Natural killer cell (primary cell): ENCODE measurements around the gene PLA2G4A. TPM values are rescaled to one million over a fixed set of nuclear protein-coding genes. Genes with fewer than 3 reads are reported as not detected.

Source experiments
- ATAC-seq, 3 donors: fragments of 150-1000 bp in 2 of 3; fragments of 200-7000 bp in 1 of 3; cut with Tn5 transposase; 1 replicate in 1 of 3; 2 replicates in 2 of 3; pipeline ENCODE4 v1.10.0; 2021; ENCODE audit warnings: mild to moderate bottlenecking in 2 of 3, moderate library complexity in 2 of 3
- DNase-seq, 2 donors: peaks; one replicate each; pipeline versions ENCODE4 v3.0.0 to v3.0.0-alpha.2; 2013 to 2021; ENCODE audit warnings: mixed read lengths in 1 of 2
- H3K27ac ChIP-seq: one replicate; pipeline ENCODE4 v1.5.1; 2013; ENCODE audit warnings: mild to moderate bottlenecking, low read length
- H3K27me3 ChIP-seq: one replicate; pipeline ENCODE4 v1.6.1; 2013; ENCODE audit warnings: low read length; ENCODE audit not compliant: control insufficient read depth, insufficient read depth
- H3K36me3 ChIP-seq: one replicate; pipeline ENCODE4 v1.6.1; 2013; ENCODE audit warnings: low read length; ENCODE audit not compliant: control insufficient read depth, insufficient read depth
- H3K4me1 ChIP-seq: one replicate; pipeline ENCODE4 v1.6.1; 2013; ENCODE audit warnings: low read length; ENCODE audit not compliant: control insufficient read depth, insufficient read depth
- H3K4me3 ChIP-seq: one replicate; pipeline ENCODE4 v1.5.1; 2013; ENCODE audit warnings: low read length
- H3K9me3 ChIP-seq: one replicate; pipeline ENCODE4 v1.6.1; 2013; ENCODE audit warnings: low read length; ENCODE audit not compliant: control insufficient read depth, insufficient read depth
- H3K27ac Mint-ChIP-seq, 2 donors: one replicate each; pipeline ENCODE4 v1.8.0; 2022; ENCODE audit warnings: mild to moderate bottlenecking in 2 of 2, mixed read lengths in 2 of 2, moderate library complexity in 1 of 2
- H3K27me3 Mint-ChIP-seq, 2 donors: one replicate each; pipeline ENCODE4 v1.8.0; 2022; ENCODE audit warnings: low read depth in 2 of 2, mixed read lengths in 2 of 2
- H3K36me3 Mint-ChIP-seq: one replicate; pipeline ENCODE4 v1.8.0; 2022; ENCODE audit warnings: mixed read lengths
- H3K4me1 Mint-ChIP-seq, 2 donors: one replicate each; pipeline ENCODE4 v1.8.0; 2022; ENCODE audit warnings: mixed read lengths in 2 of 2
- H3K4me3 Mint-ChIP-seq: one replicate; pipeline ENCODE4 v1.8.0; 2022; ENCODE audit warnings: mild to moderate bottlenecking, moderate library complexity, mixed read lengths
- H3K9me3 Mint-ChIP-seq, 2 donors: one replicate each; pipeline ENCODE4 v1.8.0; 2022; ENCODE audit warnings: mixed read lengths in 2 of 2
- CTCF ChIP-seq: fragments of 200-600 bp; IDR thresholded peaks from one replicate; pipeline ENCODE4 v1.8.0; 2022; ENCODE audit warnings: antibody characterized with exemption
- WGBS: methylation state at CpG from one replicate; pipeline ENCODE4 v1.1.7; 2013; ENCODE audit warnings: missing lambda C conversion rate; ENCODE audit not compliant: insufficient coverage; 5-methylcytosine and 5-hydroxymethylcytosine counted together
- intact Hi-C: fragments of 100-400 bp; cut with micrococcal nuclease; formaldehyde crosslinking; loops from one replicate; pipeline ENCODE4 v1.14.2; 2022
- total RNA-seq, 4 donors: library from RNA; stranded (reverse); fragments of 120-200 nt in 1 of 4; gene quantifications; one replicate each; pipeline versions ENCODE4 v1.2.3 to v1.2.4, GENCODE V29; 2013 to 2022

PLA2G4A gene
- total RNA-seq, 3 donors from 2014 or later (not counting 1 experiment from before 2014, with no cell fraction given) = 0.33 to 1.3 (median 0.45) TPM

- TF ChIP-seq CTCF = no peak
- DNase-seq = no peak
- no peak overlapping the region for H3K27ac ChIP-seq
- no peak overlapping the region for H3K4me3 Mint-ChIP-seq
- H3K27me3 ChIP-seq = no peaks in the 10 kb centered on the region
- H3K27ac Mint-ChIP-seq = no peak overlapping the region
- ATAC-seq = no peak
- no CpG with 5 or more reads among the region's 2 CpGs for WGBS
- H3K4me3 ChIP-seq = no peak overlapping the region
- H3K36me3 ChIP-seq = no peaks in the 10 kb centered on the region
- H3K9me3 Mint-ChIP-seq = peaks cover 2 to 15% of the 10 kb centered on the region in 2 donors
- H3K4me1 ChIP-seq = no peaks in the 10 kb centered on the region
- H3K27me3 Mint-ChIP-seq = no peaks in the 10 kb centered on the region
- no peaks in the 10 kb centered on the region for H3K4me1 Mint-ChIP-seq
- intact Hi-C loops = no loop called here
- H3K36me3 Mint-ChIP-seq = no peaks in the 10 kb centered on the region
- no peaks in the 10 kb centered on the region for H3K9me3 ChIP-seq
Measured at GRCh38 chr1:186888367-186888766, 59.6 kb downstream of the PLA2G4A start.

- peaks cover 2 to 3% of the 10 kb centered on the region in 2 donors for H3K9me3 Mint-ChIP-seq
- no peaks in the 10 kb centered on the region for H3K36me3 Mint-ChIP-seq
- Histone ChIP-seq H3K4me3 (no peak overlapping the region), H3K4me1 (no peaks in the 10 kb centered on the region), H3K27ac (no peak overlapping the region), H3K9me3 (no peaks in the 10 kb centered on the region), H3K36me3 (no peaks in the 10 kb centered on the region), H3K27me3 (no peaks in the 10 kb centered on the region)
- ATAC-seq = no peak
- DNase-seq = no peak
- no peak overlapping the region for H3K4me3 Mint-ChIP-seq
- intact Hi-C loops = no loop called here
- no peak for TF ChIP-seq CTCF
- H3K4me1 Mint-ChIP-seq = no peaks in the 10 kb centered on the region
- H3K27me3 Mint-ChIP-seq = no peaks in the 10 kb centered on the region
- no peak overlapping the region for H3K27ac Mint-ChIP-seq
Measured at GRCh38 chr1:186892936-186893335, 64.2 kb downstream of the PLA2G4A start.

GRCh38 chr1:186894415-186894814 is 65.7 kb downstream of the PLA2G4A start:
- no peak for TF ChIP-seq CTCF
- H3K27ac ChIP-seq = no peak overlapping the region
- H3K4me3 Mint-ChIP-seq = no peak overlapping the region
- DNase-seq (no peak), ATAC-seq (no peak)
- intact Hi-C loops = no loop called here
- H3K27me3 Mint-ChIP-seq = no peaks in the 10 kb centered on the region
- H3K36me3 ChIP-seq = no peaks in the 10 kb centered on the region
- H3K4me3 ChIP-seq = no peak overlapping the region
- no peaks in the 10 kb centered on the region for H3K9me3 ChIP-seq
- no peaks in the 10 kb centered on the region for H3K27me3 ChIP-seq
- no peaks in the 10 kb centered on the region for H3K4me1 ChIP-seq
- H3K36me3 Mint-ChIP-seq = no peaks in the 10 kb centered on the region
- no peaks in the 10 kb centered on the region for H3K4me1 Mint-ChIP-seq
- H3K9me3 Mint-ChIP-seq = peaks cover 2 to 4% of the 10 kb centered on the region in 2 donors
- H3K27ac Mint-ChIP-seq = no peak overlapping the region

- Mint-ChIP-seq H3K4me1 (no peaks in the 10 kb centered on the region), H3K9me3 (peaks cover 2 to 4% of the 10 kb centered on the region in 2 donors), H3K27ac (no peak overlapping the region), H3K27me3 (no peaks in the 10 kb centered on the region), H3K4me3 (no peak overlapping the region), H3K36me3 (no peaks in the 10 kb centered on the region)
- Histone ChIP-seq H3K9me3 (no peaks in the 10 kb centered on the region), H3K4me1 (no peaks in the 10 kb centered on the region), H3K36me3 (no peaks in the 10 kb centered on the region), H3K4me3 (no peak overlapping the region), H3K27ac (no peak overlapping the region), H3K27me3 (no peaks in the 10 kb centered on the region)
- intact Hi-C loops = no loop called here
- 86% methylated on average over 1 of the region's 1 CpG for WGBS
- ATAC-seq = no peak
- no peak for DNase-seq
- TF ChIP-seq CTCF = no peak
Measured at GRCh38 chr1:186896211-186896610, 67.5 kb downstream of the PLA2G4A start.
